Left cardiac atrium (tissue), 4 donors: Measurements from ENCODE around the gene C1orf50. TPM values are rescaled to one million over a fixed set of nuclear protein-coding genes. Genes with fewer than 3 reads are reported as not detected.
"Not testable (repeated sequence)": the region's sequence is repeated elsewhere in the genome, so short reads cannot be mapped to it uniquely, and the experiment has no call there.

Experiments used
- ATAC-seq, 2 donors: fragments of 200-7000 bp; cut with Tn5 transposase; one replicate each; pipeline ENCODE4 v1.9.1; 2020; ENCODE audit warnings: mild to moderate bottlenecking in 2 of 2, moderate library complexity in 2 of 2
- DNase-seq: peaks from one replicate; pipeline ENCODE4 v3.0.0-alpha.2; 2020
- intact Hi-C, 2 donors: fragments of 100-400 bp; cut with DNase I; formaldehyde crosslinking; loops; one replicate each; pipeline versions ENCODE4 v1.14.1 to v1.15.1; 2022 to 2023
- total RNA-seq, 2 donors: library from RNA; stranded (reverse); fragmentation: NEBNext Ultra II Directional; extraction: Animal tissue kit (Norgen Biotek cat#: 25700); gene quantifications; one replicate each; pipeline ENCODE4 v1.2.1, GENCODE V29; 2021
- donor health status: DM: no; HTN: yes; CAD: no.
- donor health status: DM: no; HTN: yes; CAD: no; lungs with severe emphysema.
- donor health status: DM: yes; HTN: yes; CAD: no.
- donor health status: Dilated cardiomyopathy.

C1orf50 gene
- total RNA-seq, 2 donors from 2014 or later = 5.1 to 7.7 TPM

- intact Hi-C loops, DNase-seq, ATAC-seq: not testable (repeated sequence)
Measured at GRCh38 chr1:42751511-42752070, 15.5 kb upstream of the C1orf50 start.

GRCh38 chr1:42752284-42752683 is 14.8 kb upstream of the C1orf50 start:
- ATAC-seq = no peak

GRCh38 chr1:42753070-42753469 is 14.0 kb upstream of the C1orf50 start:
- ATAC-seq (no peak), DNase-seq (no peak)
- intact Hi-C loops = no loop called here

More at GRCh38 chr1:42752284-42752683, 14.8 kb upstream of the C1orf50 start:
- no peak for DNase-seq
- intact Hi-C loops = no loop called here

- intact Hi-C loops = no loop called here
- ATAC-seq (peak; percentile 50 to 53), DNase-seq (no peak)
Measured at GRCh38 chr1:42756956-42757891, 9.8 kb upstream of the C1orf50 start.

GRCh38 chr1:42757892-42758275 is 9.2 kb upstream of the C1orf50 start:
- ATAC-seq (no peak), DNase-seq (no peak)
- intact Hi-C loops = no loop called here

GRCh38 chr1:42758641-42759040 is 8.4 kb upstream of the C1orf50 start:
- intact Hi-C loops = no loop called here
- no peak for DNase-seq
- no peak for ATAC-seq

GRCh38 chr1:42759114-42759513 is 7.9 kb upstream of the C1orf50 start:
- intact Hi-C loops = no loop called here
- DNase-seq (no peak), ATAC-seq (no peak)

- DNase-seq = no peak
- ATAC-seq = no peak
- intact Hi-C loops = no loop called here
Measured at GRCh38 chr1:42761567-42761966, 5.5 kb upstream of the C1orf50 start.

GRCh38 chr1:42762269-42762668 is 4.8 kb upstream of the C1orf50 start:
- DNase-seq = no peak
- ATAC-seq = no peak
- intact Hi-C loops = no loop called here

GRCh38 chr1:42765269-42765668 is 1.8 kb upstream of the C1orf50 start:
- intact Hi-C loops = loop anchor here in 1 of 2 donors (5.0 kb wide), 1 partner anchor 52 kb away; the partner anchor contains the start of genes ERMAP and SVBP
- no peak for DNase-seq
- ATAC-seq = no peak

GRCh38 chr1:42765832-42766740 is 963 bp upstream of the C1orf50 start:
- DNase-seq (peak; percentile 54), ATAC-seq (peak; percentile 35 to 52)

GRCh38 chr1:42767510-42768000 is 506 bp downstream of the C1orf50 start:
- intact Hi-C loops = loop anchor here in 1 of 2 donors (5.0 kb wide), 1 partner anchor 50 kb away; the partner anchor contains the start of genes ERMAP and SVBP
- DNase-seq (no peak), ATAC-seq (peak; percentile 25 to 39)

More at GRCh38 chr1:42765832-42766740, 963 bp upstream of the C1orf50 start:
- intact Hi-C loops = loop anchor here in 1 of 2 donors (5.0 kb wide), 1 partner anchor 51 kb away; the partner anchor contains the start of genes ERMAP and SVBP

GRCh38 chr1:42768172-42768571 is 1.1 kb downstream of the C1orf50 start:
- ATAC-seq (no peak), DNase-seq (no peak)
- intact Hi-C loops = loop anchor here in 1 of 2 donors (5.0 kb wide), 1 partner anchor 49 kb away; the partner anchor contains the start of genes ERMAP and SVBP

GRCh38 chr1:42769811-42770210 is 2.8 kb downstream of the C1orf50 start:
- no peak for ATAC-seq
- DNase-seq = no peak
- intact Hi-C loops = loop anchor here (5.0 to 10.0 kb wide), 2 partner anchors 47 to 305 kb away; partner anchors contain the start of genes ERMAP (in 1 of the 2) and SVBP (in 1 of the 2)

GRCh38 chr1:42773420-42773819 is 6.4 kb downstream of the C1orf50 start:
- intact Hi-C loops = loop anchor here in 1 of 2 donors (10.0 kb wide), 1 partner anchor 301 kb away; no protein-coding TSS in a partner anchor
- no peak for DNase-seq
- no peak for ATAC-seq

- no peak for ATAC-seq
- intact Hi-C loops = loop anchor here (5.0 to 10.0 kb wide), 3 partner anchors 142 to 300 kb away; no protein-coding TSS in a partner anchor
Measured at GRCh38 chr1:42774928-42775526, 8.0 kb downstream of the C1orf50 start.

GRCh38 chr1:42776502-42776901 is 9.5 kb downstream of the C1orf50 start:
- ATAC-seq (no peak), DNase-seq (no peak)
- intact Hi-C loops = loop anchor here (5.0 to 10.0 kb wide), 3 partner anchors 141 to 298 kb away; no protein-coding TSS in a partner anchor

More at GRCh38 chr1:42774928-42775526, 8.0 kb downstream of the C1orf50 start:
- no peak for DNase-seq

GRCh38 chr1:42777852-42778251 is 10.8 kb downstream of the C1orf50 start:
- ATAC-seq (peak; percentile 35 to 70), DNase-seq (no peak)
- intact Hi-C loops = loop anchor here (5.0 to 10.0 kb wide), 3 partner anchors 139 to 297 kb away; no protein-coding TSS in a partner anchor
